SK-N-SH treated with all-trans-retinoic acid at 6 μM for 48 hours (cell line): ENCODE data around the gene PBRM1.

Experiments
- ARNTL ChIP-seq: fragments of 450-650 bp; formaldehyde crosslinking; IDR thresholded peaks from 2 replicates; pipeline ENCODE4 v1.5.0; 2020; ENCODE audit warnings: low read depth, mild to moderate bottlenecking, moderate library complexity, borderline replicate concordance
- CSDC2 ChIP-seq: fragments of 250-450 bp; sonication (Bioruptor Pico); IDR thresholded peaks from 2 replicates; pipeline ENCODE4 v1.5.0; 2020; ENCODE audit warnings: mild to moderate bottlenecking, moderate library complexity
- GLIS3 ChIP-seq: fragments of 250-450 bp; sonication (Bioruptor Pico); IDR thresholded peaks from 2 replicates; pipeline ENCODE4 v1.5.0; 2020; ENCODE audit warnings: mild to moderate bottlenecking, moderate library complexity
- OSR1 ChIP-seq: fragments of 250-450 bp; sonication (Bioruptor Pico); IDR thresholded peaks from 2 replicates; pipeline ENCODE4 v1.8.0; 2022; ENCODE audit warnings: moderate library complexity, mild to moderate bottlenecking, inconsistent platforms
- PPARA ChIP-seq: fragments of 250-450 bp; sonication (Bioruptor Pico); IDR thresholded peaks from 2 replicates; pipeline ENCODE4 v1.5.0; 2020; ENCODE audit warnings: mild to moderate bottlenecking, borderline replicate concordance
- RARB ChIP-seq: fragments of 250-450 bp; sonication (Bioruptor Pico); IDR thresholded peaks from 2 replicates; pipeline ENCODE4 v1.8.0; 2021; ENCODE audit warnings: mild to moderate bottlenecking, moderate library complexity
- SNAI2 ChIP-seq: fragments of 250-450 bp; sonication (Bioruptor Pico); IDR thresholded peaks from 2 replicates; pipeline ENCODE4 v1.5.0; 2020; ENCODE audit warnings: mild to moderate bottlenecking, moderate library complexity
- ZFP3 ChIP-seq: fragments of 250-450 bp; sonication (Bioruptor Pico); IDR thresholded peaks from 2 replicates; pipeline ENCODE4 v1.5.0; 2020; ENCODE audit warnings: mild to moderate bottlenecking, moderate library complexity
- ZFP30 ChIP-seq: fragments of 450-650 bp; formaldehyde crosslinking; IDR thresholded peaks from 2 replicates; pipeline ENCODE4 v1.5.0; 2022; ENCODE audit warnings: mild to moderate bottlenecking, moderate library complexity
- ZNF8 ChIP-seq: fragments of 450-650 bp; formaldehyde crosslinking; IDR thresholded peaks from 2 replicates; pipeline ENCODE4 v1.5.0; 2020; ENCODE audit warnings: mild to moderate bottlenecking, moderate library complexity
- TF ChIP-seq, protein P1 (sequence below): fragments of 250-450 bp; sonication (Bioruptor Pico); IDR thresholded peaks from 2 replicates; pipeline ENCODE4 v1.8.0; 2020; ENCODE audit warnings: mild to moderate bottlenecking, moderate library complexity, borderline replicate concordance
- TF ChIP-seq, protein P2 (sequence below): fragments of 250-450 bp; sonication (Bioruptor Pico); IDR thresholded peaks from 2 replicates; pipeline ENCODE4 v1.5.1; 2020; ENCODE audit warnings: low read depth, mild to moderate bottlenecking, moderate library complexity
- TF ChIP-seq, protein P3 (sequence below): fragments of 250-450 bp; sonication (Bioruptor Pico); IDR thresholded peaks from 2 replicates; pipeline ENCODE4 v1.8.0; 2021; ENCODE audit warnings: low read depth, mild to moderate bottlenecking, moderate library complexity, borderline replicate concordance

DNA sequence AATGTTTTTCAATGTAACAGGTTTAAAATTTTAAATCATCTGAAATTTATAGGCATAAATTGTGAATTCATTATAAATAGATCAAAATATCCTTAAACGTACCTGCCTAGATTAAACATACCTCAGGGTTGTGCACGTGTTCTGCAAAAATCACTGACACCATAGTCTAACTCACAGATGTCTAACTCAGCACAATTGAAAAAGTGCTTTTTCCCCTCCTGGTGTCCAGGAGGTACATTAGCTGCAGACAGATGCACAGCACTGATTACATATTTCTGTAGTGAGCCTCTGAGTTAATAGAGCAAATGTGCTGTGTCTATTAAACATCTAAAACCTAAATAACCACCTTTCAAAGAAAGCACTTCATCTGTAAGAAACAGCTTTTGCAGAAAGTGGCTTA, 138.6 kb downstream of the PBRM1 start:
- TF ChIP-seq ZFP3 (CRISPR knock-in tag) = no peak
- no peak for TF ChIP-seq RARB
- TF ChIP-seq, protein P1, sequence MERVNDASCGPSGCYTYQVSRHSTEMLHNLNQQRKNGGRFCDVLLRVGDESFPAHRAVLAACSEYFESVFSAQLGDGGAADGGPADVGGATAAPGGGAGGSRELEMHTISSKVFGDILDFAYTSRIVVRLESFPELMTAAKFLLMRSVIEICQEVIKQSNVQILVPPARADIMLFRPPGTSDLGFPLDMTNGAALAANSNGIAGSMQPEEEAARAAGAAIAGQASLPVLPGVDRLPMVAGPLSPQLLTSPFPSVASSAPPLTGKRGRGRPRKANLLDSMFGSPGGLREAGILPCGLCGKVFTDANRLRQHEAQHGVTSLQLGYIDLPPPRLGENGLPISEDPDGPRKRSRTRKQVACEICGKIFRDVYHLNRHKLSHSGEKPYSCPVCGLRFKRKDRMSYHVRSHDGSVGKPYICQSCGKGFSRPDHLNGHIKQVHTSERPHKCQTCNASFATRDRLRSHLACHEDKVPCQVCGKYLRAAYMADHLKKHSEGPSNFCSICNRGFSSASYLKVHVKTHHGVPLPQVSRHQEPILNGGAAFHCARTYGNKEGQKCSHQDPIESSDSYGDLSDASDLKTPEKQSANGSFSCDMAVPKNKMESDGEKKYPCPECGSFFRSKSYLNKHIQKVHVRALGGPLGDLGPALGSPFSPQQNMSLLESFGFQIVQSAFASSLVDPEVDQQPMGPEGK = no peak
- no peak for TF ChIP-seq SNAI2 (CRISPR knock-in tag)
- TF ChIP-seq ZFP30 (CRISPR knock-in tag) = no peak
- no peak for TF ChIP-seq CSDC2 (CRISPR knock-in tag)
- no peak for TF ChIP-seq GLIS3 (CRISPR knock-in tag)
- TF ChIP-seq OSR1 (CRISPR knock-in tag) = no peak
- TF ChIP-seq, protein P2, sequence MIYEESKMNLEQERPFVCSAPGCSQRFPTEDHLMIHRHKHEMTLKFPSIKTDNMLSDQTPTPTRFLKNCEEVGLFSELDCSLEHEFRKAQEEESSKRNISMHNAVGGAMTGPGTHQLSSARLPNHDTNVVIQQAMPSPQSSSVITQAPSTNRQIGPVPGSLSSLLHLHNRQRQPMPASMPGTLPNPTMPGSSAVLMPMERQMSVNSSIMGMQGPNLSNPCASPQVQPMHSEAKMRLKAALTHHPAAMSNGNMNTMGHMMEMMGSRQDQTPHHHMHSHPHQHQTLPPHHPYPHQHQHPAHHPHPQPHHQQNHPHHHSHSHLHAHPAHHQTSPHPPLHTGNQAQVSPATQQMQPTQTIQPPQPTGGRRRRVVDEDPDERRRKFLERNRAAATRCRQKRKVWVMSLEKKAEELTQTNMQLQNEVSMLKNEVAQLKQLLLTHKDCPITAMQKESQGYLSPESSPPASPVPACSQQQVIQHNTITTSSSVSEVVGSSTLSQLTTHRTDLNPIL (CRISPR knock-in tag) = no peak
- no peak for TF ChIP-seq ZNF8 (CRISPR knock-in tag)
- TF ChIP-seq, protein P3, sequence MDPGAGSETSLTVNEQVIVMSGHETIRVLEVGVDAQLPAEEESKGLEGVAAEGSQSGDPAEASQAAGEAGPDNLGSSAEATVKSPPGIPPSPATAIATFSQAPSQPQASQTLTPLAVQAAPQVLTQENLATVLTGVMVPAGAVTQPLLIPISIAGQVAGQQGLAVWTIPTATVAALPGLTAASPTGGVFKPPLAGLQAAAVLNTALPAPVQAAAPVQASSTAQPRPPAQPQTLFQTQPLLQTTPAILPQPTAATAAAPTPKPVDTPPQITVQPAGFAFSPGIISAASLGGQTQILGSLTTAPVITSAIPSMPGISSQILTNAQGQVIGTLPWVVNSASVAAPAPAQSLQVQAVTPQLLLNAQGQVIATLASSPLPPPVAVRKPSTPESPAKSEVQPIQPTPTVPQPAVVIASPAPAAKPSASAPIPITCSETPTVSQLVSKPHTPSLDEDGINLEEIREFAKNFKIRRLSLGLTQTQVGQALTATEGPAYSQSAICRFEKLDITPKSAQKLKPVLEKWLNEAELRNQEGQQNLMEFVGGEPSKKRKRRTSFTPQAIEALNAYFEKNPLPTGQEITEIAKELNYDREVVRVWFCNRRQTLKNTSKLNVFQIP = no peak
- no peak for TF ChIP-seq ARNTL
- TF ChIP-seq PPARA (CRISPR knock-in tag) = no peak
